ENCODE results near the gene ZBED4. TPM values are rescaled to one million over a fixed set of nuclear protein-coding genes. Genes with fewer than 3 reads are reported as not detected.

Gene ZBED4
- total and polyA plus RNA-seq, 12 donors = 2.6 to 5.9 (median 4.2) TPM

GRCh38 chr22:49906799-49907290 lies 53.2 kb downstream of the ZBED4 start:
- Histone ChIP-seq H3K27me3 (no peaks in the 10 kb centered on the region), H3K4me1 (peaks cover 0 to 8% (median 0%) of the 10 kb centered on the region in 9 donors), H3K27ac (no peak overlapping the region), H3K9me3 (no peaks in the 10 kb centered on the region), H3K36me3 (peaks cover 0 to 96% (median 45%) of the 10 kb centered on the region in 9 donors), H3K4me3 (no peak overlapping the region)
- intact Hi-C loops (cut with DNase I) = no loop called here
- no peak for TF ChIP-seq CTCF (IDR thresholded peaks at IDR 0.05)
- 88 to 94% methylated on average over 14 of the region's 14 CpGs for WGBS, 2 donors
- no peak for DNase-seq
- no peak for ATAC-seq

- peaks cover 0 to 97% (median 44%) of the 10 kb centered on the region in 9 donors for H3K36me3 ChIP-seq
- H3K27ac ChIP-seq = no peak overlapping the region
- ATAC-seq (no peak), DNase-seq (no peak)
- no peak for TF ChIP-seq CTCF (IDR thresholded peaks at IDR 0.05)
- no peak overlapping the region for H3K4me3 ChIP-seq
- intact Hi-C loops (cut with DNase I) = no loop called here
- H3K27me3 ChIP-seq = no peaks in the 10 kb centered on the region
- no peaks in the 10 kb centered on the region for H3K9me3 ChIP-seq
- WGBS, 2 donors = 96 to 97% methylated on average over 19 of the region's 19 CpGs
- H3K4me1 ChIP-seq = peaks cover 0 to 8% (median 0%) of the 10 kb centered on the region in 9 donors
These were observed 54.2 kb downstream of the ZBED4 start for GRCh38 chr22:49907807-49908206.

GRCh38 chr22:49909476-49910205 lies 56.0 kb downstream of the ZBED4 start:
- Histone ChIP-seq H3K36me3 (peaks cover 0 to 96% (median 32%) of the 10 kb centered on the region in 9 donors), H3K9me3 (no peaks in the 10 kb centered on the region), H3K4me1 (no peaks in the 10 kb centered on the region), H3K4me3 (no peak overlapping the region), H3K27ac (no peak overlapping the region), H3K27me3 (no peaks in the 10 kb centered on the region)
- 94 to 96% methylated on average over 23 of the region's 23 CpGs for WGBS, 2 donors
- ATAC-seq (no peak), DNase-seq (no peak)
- intact Hi-C loops (cut with DNase I) = loop anchor here in 5 of 10 donors (5.0 to 10.0 kb wide), 4 partner anchors 47 to 145 kb away; no protein-coding TSS in a partner anchor
- TF ChIP-seq CTCF (IDR thresholded peaks at IDR 0.05) = no peak

- Histone ChIP-seq H3K36me3 (peaks cover 0 to 87% (median 32%) of the 10 kb centered on the region in 9 donors), H3K4me3 (no peak overlapping the region), H3K9me3 (no peaks in the 10 kb centered on the region), H3K27me3 (no peaks in the 10 kb centered on the region), H3K27ac (no peak overlapping the region), H3K4me1 (no peaks in the 10 kb centered on the region)
- intact Hi-C loops (cut with DNase I) = loop anchor here in 5 of 10 donors (5.0 to 10.0 kb wide), 4 partner anchors 48 to 146 kb away; no protein-coding TSS in a partner anchor
- 93 to 94% methylated on average over 27 of the region's 27 CpGs for WGBS, 2 donors
- no peak for TF ChIP-seq CTCF (IDR thresholded peaks at IDR 0.05)
- DNase-seq (no peak), ATAC-seq (no peak)
These were observed 56.8 kb downstream of the ZBED4 start for GRCh38 chr22:49910229-49911155.
